ENCODE measurements around the gene HOXB4. TPM values are rescaled to one million over a fixed set of nuclear protein-coding genes. Genes with fewer than 3 reads are reported as not detected.

HOXB4 gene
- total RNA-seq, 1 donor from 2014 or later: not detected

GRCh38 chr17:48546137-48546923 lies 31.8 kb downstream of the HOXB4 start:
- no peak overlapping the region for H3K27ac Mint-ChIP-seq (ENCODE audit: unreplicated experiment)

GRCh38 chr17:48545539-48545938 lies 32.6 kb downstream of the HOXB4 start:
- Mint-ChIP-seq H3K27me3 (ENCODE audit: low read depth) (peaks cover 76% of the 10 kb centered on the region), H3K27ac (ENCODE audit: unreplicated experiment) (no peak overlapping the region), H3K9me3 (ENCODE audit: low read depth) (no peaks in the 10 kb centered on the region), H3K4me1 (ENCODE audit: low read depth) (peaks cover 8% of the 10 kb centered on the region), H3K36me3 (ENCODE audit: low read depth) (peaks cover 4% of the 10 kb centered on the region), H3K4me3 (ENCODE audit: unreplicated experiment) (no peak overlapping the region)
- no peak for DNase-seq (ENCODE audit: low spot score)
- TF ChIP-seq CTCF (IDR thresholded peaks at IDR 0.05): no peak

More at GRCh38 chr17:48546137-48546923, 31.8 kb downstream of the HOXB4 start:
- Mint-ChIP-seq H3K4me3 (ENCODE audit: unreplicated experiment) (no peak overlapping the region), H3K4me1 (ENCODE audit: low read depth) (peaks cover 8% of the 10 kb centered on the region), H3K36me3 (ENCODE audit: low read depth) (peaks cover 4% of the 10 kb centered on the region), H3K27me3 (ENCODE audit: low read depth) (peaks cover 74% of the 10 kb centered on the region), H3K9me3 (ENCODE audit: low read depth) (no peaks in the 10 kb centered on the region)
- TF ChIP-seq CTCF (IDR thresholded peaks at IDR 0.05): no peak
- DNase-seq (ENCODE audit: low spot score): no peak

GRCh38 chr17:48545022-48545375 lies 33.2 kb downstream of the HOXB4 start, which contains the start of gene HOXB2:
TSS of gene HOXB2 (minus strand) at chr17:48545109. CDS start at chr17:48544911, 198 bp downstream.
- DNase-seq (ENCODE audit: low spot score): no peak
- Mint-ChIP-seq H3K36me3 (ENCODE audit: low read depth) (peaks cover 4% of the 10 kb centered on the region), H3K27me3 (ENCODE audit: low read depth) (peaks cover 78% of the 10 kb centered on the region), H3K4me3 (ENCODE audit: unreplicated experiment) (peak within 1 kb of the TSS; percentile 70), H3K9me3 (ENCODE audit: low read depth) (no peaks in the 10 kb centered on the region), H3K27ac (ENCODE audit: unreplicated experiment) (peak within 1 kb of the TSS; percentile 68), H3K4me1 (ENCODE audit: low read depth) (peaks cover 8% of the 10 kb centered on the region)
- no peak for TF ChIP-seq CTCF (IDR thresholded peaks at IDR 0.05)

GRCh38 chr17:48544349-48545021 lies 33.7 kb downstream of the HOXB4 start:
- peaks cover 4% of the 10 kb centered on the region for H3K36me3 Mint-ChIP-seq (ENCODE audit: low read depth)
- TF ChIP-seq CTCF (IDR thresholded peaks at IDR 0.05): no peak

GRCh38 chr17:48543854-48544348 lies 34.2 kb downstream of the HOXB4 start:
- DNase-seq (ENCODE audit: low spot score): no peak
- Mint-ChIP-seq H3K9me3 (ENCODE audit: low read depth) (no peaks in the 10 kb centered on the region), H3K27me3 (ENCODE audit: low read depth) (peaks cover 80% of the 10 kb centered on the region), H3K4me3 (ENCODE audit: unreplicated experiment) (peak overlapping the region; percentile 70), H3K27ac (ENCODE audit: unreplicated experiment) (peak overlapping the region; percentile 68), H3K4me1 (ENCODE audit: low read depth) (peaks cover 8% of the 10 kb centered on the region), H3K36me3 (ENCODE audit: low read depth) (peaks cover 4% of the 10 kb centered on the region)
- TF ChIP-seq CTCF (IDR thresholded peaks at IDR 0.05): no peak

More at GRCh38 chr17:48544349-48545021, 33.7 kb downstream of the HOXB4 start:
- H3K9me3 Mint-ChIP-seq (ENCODE audit: low read depth): no peaks in the 10 kb centered on the region
- H3K27ac Mint-ChIP-seq (ENCODE audit: unreplicated experiment): peak overlapping the region; percentile 68
- peak overlapping the region; percentile 70 for H3K4me3 Mint-ChIP-seq (ENCODE audit: unreplicated experiment)
- H3K27me3 Mint-ChIP-seq (ENCODE audit: low read depth): peaks cover 78% of the 10 kb centered on the region
- no peak for DNase-seq (ENCODE audit: low spot score)
- H3K4me1 Mint-ChIP-seq (ENCODE audit: low read depth): peaks cover 8% of the 10 kb centered on the region

Data from chondrocyte (in vitro differentiated cells).